HG03196 (cell line): Measurements from ENCODE around the gene ARMC7.

ENCODE experiments used
- ATAC-seq: cut with Tn5 transposase; IDR thresholded peaks from one replicate; pipeline ENCODE4 v1.9.1; 2021; ENCODE audit not compliant: unreplicated experiment

The ARMC7 gene

DNA sequence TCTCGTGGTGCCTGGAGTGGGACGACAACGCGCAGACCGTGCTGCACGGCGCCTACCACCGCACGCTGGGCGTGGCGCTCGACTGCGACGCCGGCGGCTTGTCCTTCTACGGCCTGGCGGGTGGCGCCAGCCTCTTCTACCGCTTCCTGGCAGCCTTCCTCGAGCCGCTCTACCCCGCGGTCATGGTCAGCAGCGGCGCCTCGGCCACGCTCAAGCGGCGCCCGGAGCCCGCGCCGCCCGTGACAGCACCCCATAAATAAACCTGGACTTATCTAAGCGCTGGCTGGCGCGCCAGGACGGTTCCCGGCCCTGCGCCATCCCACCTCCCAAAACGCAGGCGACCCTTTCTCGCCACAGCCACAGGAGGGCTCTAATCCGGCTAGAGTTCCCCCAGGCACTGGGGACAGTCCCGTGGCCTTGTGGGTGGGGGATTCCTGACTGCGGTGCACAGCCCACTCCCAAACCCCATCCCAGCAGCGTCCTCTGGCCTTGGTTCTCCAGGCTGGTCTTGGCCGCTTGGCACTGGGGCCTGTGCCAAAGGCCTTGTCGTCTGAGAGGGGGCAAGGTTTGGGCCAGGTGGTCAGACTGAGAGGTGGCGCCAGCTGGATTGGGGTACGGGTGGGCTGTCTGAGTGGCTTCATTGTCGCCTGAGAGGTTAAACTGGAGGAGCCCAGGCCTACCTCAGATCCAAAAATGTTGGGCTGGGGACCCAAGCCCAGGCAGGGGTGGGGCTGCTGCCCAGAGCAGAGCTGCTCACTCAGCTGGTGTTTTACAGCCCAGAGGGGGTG, 32.1 kb upstream of the ARMC7 start:
- ATAC-seq: peak; percentile 40

DNA sequence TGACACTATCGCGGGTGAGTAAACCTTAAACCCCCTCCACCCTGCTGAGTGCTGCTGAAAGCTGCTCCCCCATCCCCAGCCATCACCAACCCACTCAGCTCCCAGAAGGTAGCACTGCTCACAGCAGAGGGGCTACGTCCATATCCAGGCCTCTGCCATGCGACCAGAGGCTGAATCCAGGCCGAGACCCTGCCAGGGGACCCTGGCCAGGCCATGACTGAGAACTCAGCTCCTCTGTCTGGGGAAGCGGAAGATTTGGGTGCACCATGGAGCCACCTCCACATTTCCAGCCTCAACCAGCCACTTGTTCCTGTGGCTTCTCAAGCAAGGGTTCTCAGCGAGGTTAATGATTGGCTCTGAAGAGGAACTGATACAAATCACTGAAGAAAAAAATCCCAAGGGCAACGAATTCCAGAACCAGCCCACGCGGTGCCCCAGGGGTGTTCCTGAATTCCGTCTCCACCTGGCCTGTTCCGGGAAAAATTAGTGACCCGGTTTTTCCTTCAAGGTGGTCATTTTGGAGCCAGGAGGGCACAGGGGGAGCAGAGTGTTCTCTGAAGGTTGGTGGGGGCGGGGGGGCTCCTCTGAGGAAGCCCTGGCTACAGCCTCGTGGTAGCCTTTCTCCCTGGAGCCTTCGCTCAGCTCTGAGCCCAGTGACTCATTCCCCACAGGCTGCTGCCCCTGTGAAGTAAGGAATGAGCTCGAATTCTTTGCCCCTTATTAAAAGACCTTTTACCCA, 31.3 kb upstream of the ARMC7 start:
- ATAC-seq: peak; percentile 43

DNA sequence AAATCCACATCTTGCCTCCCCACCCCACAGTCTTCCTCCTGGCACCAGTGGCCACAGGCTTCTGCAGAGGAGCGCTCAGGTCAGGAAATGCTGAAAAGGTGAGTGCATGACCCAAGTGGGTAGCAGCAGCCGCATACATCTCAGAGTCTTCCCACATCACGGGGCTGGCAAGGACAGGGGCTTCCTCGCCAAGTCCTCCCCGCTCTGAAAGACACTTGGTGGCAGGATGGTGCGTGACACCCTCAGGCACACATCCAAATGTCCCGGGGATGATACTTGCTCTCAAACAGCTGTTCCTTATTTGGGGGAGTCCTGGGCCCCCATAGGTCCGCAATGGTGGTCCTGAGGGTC, 30.8 kb upstream of the ARMC7 start:
- ATAC-seq: no peak

DNA sequence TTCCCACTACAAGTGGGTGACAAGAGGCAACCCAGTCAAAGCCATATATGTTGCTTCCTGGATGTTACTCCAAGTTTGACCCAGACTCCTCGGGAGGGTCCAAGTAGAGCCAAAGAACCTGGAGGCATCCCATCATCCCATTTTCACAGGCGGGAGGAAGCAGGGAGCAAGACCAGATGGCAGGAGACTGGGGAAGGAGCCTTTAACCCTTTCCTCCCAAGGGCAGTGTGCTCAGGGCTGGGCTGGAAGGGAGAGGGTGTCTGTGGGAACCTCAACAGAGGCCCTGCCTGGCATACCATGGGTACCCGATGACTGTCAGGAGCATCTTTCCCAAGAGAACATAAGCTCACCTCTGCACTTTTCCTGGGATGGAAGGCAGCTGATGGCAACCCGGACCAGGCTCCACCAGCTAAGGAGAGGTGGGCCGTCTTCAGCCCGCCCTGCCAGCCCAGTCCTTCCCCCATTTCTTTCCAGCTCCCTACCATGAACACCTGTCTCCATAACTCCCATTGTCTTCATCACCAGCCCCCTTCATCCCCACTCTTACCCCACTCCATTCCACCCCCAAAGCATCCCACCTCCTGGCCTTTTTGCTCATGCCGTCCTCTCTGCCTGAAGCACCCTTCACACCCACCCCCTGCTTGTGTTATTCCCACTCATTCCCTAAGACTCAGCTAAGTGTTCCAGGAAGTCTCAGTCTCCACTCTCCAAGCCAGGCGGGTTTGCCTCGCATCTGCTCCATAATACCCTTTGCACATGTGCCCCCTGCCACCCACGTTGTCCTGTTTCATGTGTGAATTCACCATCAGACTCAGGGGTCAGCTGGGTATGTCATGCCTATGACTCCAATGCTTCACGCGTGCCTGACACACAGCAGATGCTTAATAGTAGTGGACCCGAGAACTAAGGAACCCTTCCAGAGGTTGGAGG, 27.9 kb upstream of the ARMC7 start:
- no peak for ATAC-seq

DNA sequence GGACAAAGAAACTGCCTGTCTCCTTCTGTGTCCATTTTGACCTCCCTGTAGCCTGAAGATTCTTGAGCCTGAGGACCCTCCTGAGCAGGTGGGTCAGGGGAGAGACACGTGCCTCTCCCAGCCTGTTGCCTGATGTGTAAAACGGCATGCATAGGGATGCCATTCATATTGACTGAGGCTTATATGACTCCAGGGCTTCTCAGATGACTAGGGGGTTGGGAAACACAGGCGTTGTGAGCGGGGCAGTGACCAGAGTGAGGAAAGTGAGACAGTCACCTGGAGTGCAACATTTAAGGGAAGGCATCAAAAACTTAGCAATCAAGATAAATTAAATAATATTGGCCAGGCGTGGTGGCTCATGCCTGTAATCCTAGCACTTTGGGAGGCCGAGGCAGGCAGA, 27.1 kb upstream of the ARMC7 start:
- no peak for ATAC-seq

DNA sequence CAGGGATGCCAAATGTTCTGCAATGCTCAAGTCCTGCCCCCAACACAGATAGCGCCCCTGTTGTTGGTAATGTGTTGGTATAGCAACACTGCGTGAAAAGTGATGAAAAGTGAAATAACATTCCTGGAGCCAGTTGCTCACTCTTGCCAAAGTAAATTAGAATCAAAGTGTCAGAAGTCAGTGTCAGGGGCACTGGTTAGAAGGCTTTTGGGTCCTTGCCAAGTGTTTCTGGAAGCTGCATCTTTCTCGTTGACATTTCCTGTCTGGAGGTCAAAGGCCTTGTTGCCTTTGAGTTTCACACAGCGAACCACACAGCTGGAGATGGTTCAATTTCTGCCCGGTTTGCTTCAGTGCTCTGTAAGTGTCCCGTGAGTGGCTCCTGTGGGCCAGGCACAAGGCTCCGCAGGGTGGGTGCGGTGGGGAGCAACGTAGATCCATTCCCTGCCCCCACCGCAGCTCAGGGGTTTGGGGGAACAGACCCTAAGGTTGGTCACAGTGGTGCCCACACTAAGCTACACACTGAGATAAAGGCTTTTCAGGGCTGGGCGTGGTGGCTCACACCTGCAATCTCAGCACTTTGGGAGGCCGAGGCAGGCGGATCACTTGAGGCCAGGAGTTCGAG, 25.6 kb upstream of the ARMC7 start:
- no peak for ATAC-seq

DNA sequence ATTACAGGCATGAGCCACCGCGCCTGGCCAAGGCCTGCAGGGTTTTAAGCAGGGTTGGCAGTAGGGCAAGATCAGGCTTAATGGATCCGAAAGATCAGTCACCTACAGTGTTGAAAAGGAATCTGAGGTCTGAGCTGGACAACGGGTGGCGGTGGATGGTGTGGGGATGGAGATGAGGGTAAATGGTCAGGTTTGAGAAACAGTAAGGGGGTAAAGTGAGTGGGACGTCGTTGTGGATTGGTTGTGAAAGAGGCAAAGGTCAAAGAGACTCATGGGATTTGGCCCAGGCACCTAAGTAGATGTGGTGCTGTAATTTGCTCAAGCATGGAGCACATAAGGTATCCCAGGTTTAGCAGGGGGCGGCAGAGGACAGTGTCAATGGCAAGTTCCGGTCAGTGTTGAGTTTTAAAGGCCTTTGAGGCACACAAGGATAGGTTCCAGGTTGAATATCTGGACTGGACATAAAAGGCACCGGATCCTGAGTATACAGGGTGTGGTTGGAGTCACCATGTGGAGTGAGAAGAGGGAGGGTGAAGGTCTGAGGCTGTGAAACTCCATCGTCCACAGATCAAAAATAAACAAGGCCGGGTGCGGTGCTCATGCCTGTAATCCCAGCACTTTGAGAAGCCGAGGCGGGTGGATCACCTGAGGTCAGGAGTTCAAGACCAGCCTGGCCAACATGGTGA, 23.1 kb upstream of the ARMC7 start:
- no peak for ATAC-seq

DNA sequence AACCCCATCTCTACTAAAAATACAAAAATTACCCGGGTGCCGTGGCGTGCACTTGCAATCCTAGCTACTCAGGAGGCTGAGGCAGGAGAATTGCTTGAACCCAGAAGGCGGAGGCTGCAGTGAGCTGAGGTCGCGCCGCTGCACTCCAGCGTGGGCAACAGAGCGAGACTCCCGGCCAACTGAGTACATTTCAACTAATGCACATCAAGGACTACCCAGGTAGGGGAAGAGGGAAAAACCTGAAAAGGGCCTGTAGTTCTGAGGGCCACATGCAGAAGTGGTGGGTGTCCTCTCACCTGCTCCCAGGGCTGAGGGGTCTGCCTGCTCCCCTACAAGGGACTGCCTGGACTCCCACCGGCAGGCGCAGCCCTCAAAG, 22.6 kb upstream of the ARMC7 start:
- no peak for ATAC-seq

DNA sequence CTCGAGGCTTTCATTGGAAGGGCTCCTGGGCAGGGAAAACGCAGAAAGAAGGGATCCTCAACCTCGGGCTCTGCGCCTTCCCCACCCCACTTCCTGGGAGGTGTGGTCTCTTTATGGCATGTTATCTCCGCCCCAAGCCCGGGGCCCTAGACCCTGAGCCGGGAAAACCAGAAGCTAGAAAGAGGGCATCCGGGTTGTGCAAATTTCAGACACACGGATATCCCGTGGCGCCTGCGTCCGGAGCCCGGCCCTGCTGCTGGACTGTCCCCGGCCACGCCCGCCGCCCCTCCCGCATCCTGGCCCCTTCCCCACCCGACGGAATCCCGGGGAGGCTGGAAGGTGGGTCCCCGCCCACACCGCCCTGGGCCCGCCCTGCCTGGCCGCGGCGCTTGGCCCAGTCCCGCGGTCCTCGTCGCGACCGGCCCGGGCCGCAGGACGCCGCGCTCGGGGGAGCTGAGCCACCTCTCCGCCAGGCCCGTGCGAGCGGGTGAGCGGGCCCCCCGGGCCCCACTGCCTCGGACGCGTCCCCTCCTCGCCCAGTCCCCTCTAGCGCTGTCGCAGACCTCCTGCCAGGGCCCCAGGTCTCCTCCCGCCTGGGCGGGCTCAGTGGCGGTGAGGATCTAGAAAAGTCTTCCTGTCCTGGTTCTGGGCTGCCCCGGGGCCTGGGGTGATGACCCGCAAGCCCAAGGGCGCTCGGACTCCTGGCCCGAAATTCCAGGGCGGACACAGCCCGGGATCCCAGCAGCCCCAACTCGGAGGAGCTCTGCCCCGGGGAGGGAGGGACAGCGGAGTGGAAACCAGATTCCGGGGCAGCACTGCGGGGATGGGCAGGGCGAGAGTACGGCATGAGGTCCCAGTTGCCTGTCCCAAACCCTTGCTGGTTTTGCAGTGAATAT, 22.0 kb upstream of the ARMC7 start, which contains the start of gene SLC16A5:
Gene SLC16A5 (plus strand): TSS at position 397 of the 896 bp plus-strand sequence. CDS start 5,683 bp downstream, outside the sequence.
- ATAC-seq: no peak

DNA sequence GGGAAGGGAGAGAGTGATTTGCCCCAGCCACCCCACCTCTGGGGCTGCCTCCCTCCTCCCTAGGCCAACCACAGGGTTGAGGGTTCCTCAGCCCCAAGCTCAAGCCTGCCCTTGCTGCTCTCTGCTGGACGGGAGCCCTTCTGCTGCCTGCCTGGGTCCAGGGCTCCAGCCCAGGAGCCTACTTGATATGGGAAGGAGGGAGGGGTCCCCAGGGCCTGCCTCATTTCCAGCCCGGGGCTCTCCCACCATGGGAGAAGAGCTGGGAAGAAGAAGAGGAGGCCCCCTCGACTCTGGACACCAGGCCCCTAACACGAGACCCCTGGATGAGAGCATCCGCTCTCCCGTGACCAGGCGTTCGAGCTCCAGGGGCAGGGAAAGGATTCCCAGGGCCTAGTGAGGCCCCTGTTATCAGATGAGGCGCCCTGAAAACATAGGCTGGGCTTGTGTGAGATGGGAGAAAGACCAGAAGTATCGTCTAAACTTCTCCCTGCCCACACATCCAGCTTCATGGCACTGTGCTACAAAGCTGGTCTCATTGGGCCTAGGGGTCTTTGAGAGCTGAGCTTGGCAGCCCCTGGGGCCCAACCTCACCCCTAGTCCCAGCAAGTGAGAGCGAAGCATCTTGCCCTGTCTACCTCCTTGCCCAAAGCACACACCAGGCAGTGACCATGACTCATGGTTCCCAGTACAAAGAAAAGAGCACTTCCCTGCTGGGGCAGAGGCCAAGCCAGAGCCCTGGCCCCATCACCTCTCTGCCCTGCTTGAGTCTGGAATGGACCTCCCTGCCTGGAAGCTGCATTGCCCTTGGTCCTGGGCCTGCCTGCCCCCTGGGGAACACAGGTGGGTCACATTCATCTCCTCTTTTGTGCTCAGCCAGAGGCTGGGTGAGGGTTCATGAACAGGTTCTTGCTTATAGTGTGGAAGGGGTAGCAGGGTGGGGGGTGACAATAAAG, 21.0 kb upstream of the ARMC7 start:
- ATAC-seq: no peak

DNA sequence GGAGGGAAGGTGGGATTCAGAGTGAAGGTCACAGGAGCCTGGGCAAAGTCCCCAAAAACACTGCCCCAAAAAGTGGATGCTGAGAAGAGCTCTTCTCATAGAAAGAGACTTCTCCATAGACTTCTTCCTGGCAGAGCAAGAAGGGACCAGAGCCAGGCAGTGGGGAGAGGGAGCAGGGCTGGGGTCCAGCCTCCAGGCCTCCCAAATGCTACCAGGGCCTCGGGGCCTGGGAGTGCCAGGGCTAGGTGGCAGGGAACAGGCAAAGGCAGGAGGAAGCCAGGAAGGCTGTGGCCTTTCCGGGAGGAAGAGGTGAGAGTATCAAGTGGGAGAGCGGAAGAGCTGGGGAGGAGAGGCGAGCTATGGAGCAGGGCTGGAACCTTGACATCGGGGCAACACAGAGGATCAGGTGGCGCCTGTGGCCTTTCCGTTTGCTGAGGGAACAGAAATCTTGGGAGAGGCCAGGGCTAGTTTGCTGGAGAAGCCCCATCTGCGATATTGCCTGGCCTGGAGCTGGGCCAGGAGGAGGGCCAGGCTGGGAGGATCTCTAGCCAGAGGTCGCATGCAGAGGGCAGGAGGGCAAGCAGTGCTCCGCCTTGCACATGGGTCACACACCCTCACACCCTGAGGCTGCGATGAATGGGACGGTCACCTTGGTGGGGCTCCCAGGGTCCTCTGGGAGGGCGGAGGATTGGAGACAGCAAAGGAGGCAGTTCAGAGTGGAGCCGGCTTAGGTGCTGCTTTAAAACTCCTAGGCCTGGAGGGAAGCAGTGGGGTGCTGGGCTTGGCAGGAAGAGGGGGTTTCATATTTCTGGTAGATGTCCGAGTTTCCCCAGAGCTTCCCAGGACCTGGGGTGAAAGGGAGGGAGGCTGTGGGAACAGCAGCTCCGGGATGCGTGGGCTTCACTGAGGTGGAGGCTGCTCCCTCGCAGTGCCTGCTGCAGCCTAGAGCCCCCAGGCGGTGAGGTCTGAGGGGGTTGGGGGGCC, 18.6 kb upstream of the ARMC7 start:
- ATAC-seq: no peak

DNA sequence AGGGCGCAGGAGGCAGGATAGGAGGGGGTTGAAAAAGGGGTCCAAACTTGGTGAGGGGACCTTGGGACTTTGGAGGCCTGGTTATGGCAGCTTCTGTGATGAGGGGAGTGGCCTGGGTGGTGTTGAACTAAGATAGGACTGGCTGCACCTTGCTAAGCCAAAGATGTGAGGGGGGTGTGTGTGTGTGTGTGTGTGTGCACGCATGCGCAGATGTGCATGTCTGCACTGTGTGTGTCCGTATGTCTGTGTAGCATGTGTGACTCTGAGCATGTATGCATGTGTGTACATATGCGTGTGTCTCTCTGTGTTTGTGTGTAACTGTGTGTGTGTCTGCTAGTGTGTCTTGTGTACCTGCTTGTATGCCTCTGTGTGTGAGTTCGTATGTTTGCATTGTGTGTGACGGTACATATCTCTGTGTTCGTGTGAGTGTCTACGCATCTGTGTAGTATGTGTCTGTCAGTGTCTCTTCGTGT, 17.9 kb upstream of the ARMC7 start:
- no peak for ATAC-seq

DNA sequence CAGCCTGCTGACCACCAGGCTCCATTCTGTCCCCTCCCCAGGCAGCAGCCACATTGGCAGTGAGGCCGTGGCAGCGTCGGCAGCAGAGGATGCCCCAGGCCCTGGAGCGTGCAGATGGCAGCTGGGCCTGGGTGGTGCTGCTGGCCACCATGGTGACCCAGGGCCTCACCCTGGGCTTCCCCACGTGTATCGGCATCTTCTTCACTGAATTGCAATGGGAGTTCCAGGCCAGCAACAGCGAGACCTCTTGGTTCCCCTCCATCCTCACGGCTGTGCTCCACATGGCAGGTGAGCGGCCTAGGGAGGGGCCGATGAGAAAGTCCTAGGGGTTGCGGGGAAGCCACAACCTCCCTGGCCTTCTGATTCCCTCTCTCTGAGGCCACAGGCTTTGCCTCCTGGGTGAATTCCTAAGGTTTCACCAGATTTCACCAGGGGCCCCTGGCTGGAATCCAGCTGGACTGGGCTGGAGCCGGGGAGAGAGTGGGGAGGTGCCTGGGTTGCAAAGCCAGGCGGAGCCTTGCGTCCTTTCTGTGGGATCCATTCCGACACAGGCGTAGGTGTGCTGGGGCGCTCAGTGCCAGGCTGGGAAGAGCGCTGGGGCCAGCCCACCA, 16.1 kb upstream of the ARMC7 start:
- ATAC-seq: no peak

DNA sequence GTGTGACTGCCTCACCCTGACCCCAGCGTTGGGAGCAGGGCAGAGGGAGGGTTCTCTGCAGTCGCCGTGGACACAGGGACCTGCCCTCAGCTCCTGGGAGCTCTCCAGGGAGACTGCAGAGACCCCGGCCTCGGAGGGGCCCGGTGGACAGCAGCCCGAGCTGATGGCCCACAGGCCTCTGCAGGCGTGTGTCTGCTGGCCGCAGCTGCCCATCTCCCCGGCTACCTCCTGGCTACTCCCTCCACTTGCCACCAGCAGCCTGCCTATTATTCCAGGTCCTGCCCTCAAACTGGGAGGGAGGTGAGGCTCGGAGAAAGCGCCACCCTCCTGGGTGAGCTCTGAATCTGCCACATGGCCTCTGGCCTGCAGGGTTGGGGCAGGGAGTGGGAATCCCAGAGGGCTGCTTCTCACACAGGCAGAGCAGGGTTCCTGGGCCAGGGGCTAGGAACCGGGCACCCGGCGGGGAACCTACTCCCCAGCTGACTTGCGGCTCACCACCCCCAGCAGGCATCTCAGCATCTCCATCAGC, 14.8 kb upstream of the ARMC7 start:
- no peak for ATAC-seq

DNA sequence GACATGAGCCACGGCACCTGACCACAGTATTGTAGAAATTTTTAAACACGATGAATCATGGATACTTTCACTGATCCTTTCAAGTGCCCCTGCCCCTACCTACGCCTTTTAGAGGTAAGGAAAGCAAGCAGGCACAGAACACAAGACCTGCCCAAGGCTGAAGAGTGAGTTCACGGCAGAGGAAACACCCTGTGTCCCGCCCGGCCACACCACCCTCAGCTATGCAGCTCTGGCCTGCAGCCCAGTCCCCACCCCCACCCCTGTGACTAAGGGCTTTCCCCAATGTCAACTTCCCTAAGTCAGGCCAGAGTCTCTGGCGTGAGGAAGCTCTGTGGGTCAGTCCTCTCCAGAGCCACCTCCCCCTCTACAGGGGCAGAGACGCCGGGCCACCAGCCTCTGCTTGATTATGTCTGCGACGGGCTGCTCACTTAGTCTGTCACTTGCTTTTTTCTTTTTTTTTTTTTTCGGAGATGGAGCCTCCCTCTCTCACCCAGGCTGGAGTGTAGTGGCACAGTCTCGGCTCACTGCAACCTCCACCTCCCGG, 13.6 kb upstream of the ARMC7 start:
- ATAC-seq: no peak

DNA sequence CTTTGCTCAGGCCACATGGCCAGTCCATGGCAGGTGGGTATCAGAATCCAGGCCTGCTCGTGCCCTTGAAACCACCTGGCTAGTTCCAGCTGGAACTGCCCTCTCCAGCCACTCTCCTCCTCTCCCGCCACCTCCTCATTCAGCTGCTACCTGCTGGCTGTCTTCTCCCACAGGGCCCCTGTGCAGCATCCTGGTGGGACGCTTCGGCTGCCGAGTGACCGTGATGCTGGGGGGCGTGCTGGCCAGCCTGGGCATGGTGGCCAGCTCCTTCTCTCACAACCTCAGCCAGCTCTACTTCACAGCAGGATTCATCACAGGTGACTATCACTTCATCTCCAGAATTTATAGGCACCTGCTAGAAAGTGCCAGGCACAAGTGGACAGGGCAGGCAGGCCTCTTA, 11.9 kb upstream of the ARMC7 start:
- no peak for ATAC-seq
